Stomach (tissue), 4 donors: ENCODE data around the gene SLC4A2.

Experiments used
- EP300 ChIP-seq: sonication (generic); formaldehyde crosslinking; IDR thresholded peaks from one replicate; pipeline ENCODE4 v1.6.1; 2017; ENCODE audit warnings: antibody characterized with exemption
- POLR2A ChIP-seq, 4 donors: fragments of 450-650 bp; IDR thresholded peaks; one replicate each; pipeline ENCODE4 v1.6.1; 2016; ENCODE audit warnings: antibody characterized with exemption in 4 of 4, control low read depth in 2 of 4, mild to moderate bottlenecking in 1 of 4, moderate library complexity in 1 of 4
- TF ChIP-seq, protein P1 (sequence below), 7 experiments: fragments of 450-650 bp in 4 of 7; fragments of 200-600 bp in 3 of 7; sonication (generic) in 3 of 7; IDR thresholded peaks; one replicate each; pipeline ENCODE4 v1.5.1; 2016 to 2019; ENCODE audit warnings: antibody characterized with exemption in 7 of 7, control low read depth in 2 of 7, mild to moderate bottlenecking in 1 of 7

DNA sequence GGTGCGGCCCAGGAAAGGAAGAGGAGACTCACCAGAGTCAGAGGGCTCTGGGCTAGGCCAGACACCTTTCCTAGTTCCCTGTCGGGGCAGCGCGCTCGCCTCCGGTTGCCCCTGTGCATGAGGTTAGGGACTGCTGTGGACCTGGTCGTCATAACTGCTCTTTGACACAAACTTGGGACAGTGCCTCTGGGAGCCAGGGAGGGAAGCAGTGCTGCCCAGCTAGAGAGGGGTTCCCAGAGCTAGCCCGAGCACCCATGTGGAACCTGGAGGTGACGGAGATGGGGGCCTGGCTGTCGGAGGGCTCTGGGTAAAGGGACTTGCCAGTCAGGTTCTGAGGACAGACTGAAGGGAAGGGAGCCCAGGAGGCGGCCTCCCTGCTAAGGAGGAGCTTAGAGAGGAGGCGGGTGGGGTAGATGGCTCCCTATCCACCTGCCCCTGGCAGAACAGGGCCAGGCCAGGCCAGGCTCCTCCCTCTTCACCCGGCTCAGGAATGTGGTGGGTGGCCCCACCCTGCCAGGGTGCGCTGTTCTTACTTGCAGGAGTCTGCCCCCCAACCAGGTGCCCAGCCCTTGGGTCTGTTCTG is 56.5 kb downstream of the SLC4A2 start:
- TF ChIP-seq, protein P1, sequence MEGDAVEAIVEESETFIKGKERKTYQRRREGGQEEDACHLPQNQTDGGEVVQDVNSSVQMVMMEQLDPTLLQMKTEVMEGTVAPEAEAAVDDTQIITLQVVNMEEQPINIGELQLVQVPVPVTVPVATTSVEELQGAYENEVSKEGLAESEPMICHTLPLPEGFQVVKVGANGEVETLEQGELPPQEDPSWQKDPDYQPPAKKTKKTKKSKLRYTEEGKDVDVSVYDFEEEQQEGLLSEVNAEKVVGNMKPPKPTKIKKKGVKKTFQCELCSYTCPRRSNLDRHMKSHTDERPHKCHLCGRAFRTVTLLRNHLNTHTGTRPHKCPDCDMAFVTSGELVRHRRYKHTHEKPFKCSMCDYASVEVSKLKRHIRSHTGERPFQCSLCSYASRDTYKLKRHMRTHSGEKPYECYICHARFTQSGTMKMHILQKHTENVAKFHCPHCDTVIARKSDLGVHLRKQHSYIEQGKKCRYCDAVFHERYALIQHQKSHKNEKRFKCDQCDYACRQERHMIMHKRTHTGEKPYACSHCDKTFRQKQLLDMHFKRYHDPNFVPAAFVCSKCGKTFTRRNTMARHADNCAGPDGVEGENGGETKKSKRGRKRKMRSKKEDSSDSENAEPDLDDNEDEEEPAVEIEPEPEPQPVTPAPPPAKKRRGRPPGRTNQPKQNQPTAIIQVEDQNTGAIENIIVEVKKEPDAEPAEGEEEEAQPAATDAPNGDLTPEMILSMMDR (IDR thresholded peaks at IDR 0.05), result no peak
- TF ChIP-seq EP300 (no peak), POLR2A (IDR thresholded peaks at IDR 0.05) (no peak)
